Neural cell (in vitro differentiated cells): ENCODE results near the gene HEXIM2.

Experiments
- CTCF ChIP-seq: fragments of 450-650 bp; IDR thresholded peaks from 2 replicates; pipeline ENCODE4 v1.5.1; 2014; ENCODE audit warnings: antibody characterized with exemption, mild to moderate bottlenecking, moderate library complexity; ENCODE audit not compliant: poor library complexity, severe bottlenecking
- EP300 ChIP-seq: fragments of 450-650 bp; conservative IDR thresholded peaks from 2 replicates; pipeline ENCODE4 v1.6.1; 2014; ENCODE audit warnings: antibody characterized with exemption, mild to moderate bottlenecking, moderate library complexity; ENCODE audit not compliant: poor library complexity, severe bottlenecking
- EZH2 ChIP-seq: fragments of 200-600, 300-800 bp; shearing (Covaris generic), sonication (generic); IDR thresholded peaks from 2 replicates; pipeline ENCODE4 v1.6.1; 2014; ENCODE audit warnings: antibody characterized with exemption, low read length, borderline replicate concordance, mild to moderate bottlenecking; ENCODE audit not compliant: insufficient read depth, poor library complexity, severe bottlenecking
- POLR2AphosphoS5 ChIP-seq: IDR thresholded peaks from 2 replicates; pipeline ENCODE4 v1.6.1; 2012
- RAD21 ChIP-seq: fragments of 450-650 bp; conservative IDR thresholded peaks from 2 replicates; pipeline ENCODE4 v1.6.1; 2014; ENCODE audit warnings: antibody characterized with exemption, mild to moderate bottlenecking, moderate library complexity
- REST ChIP-seq: IDR thresholded peaks from 2 replicates; pipeline ENCODE4 v1.6.1; 2012; ENCODE audit warnings: borderline replicate concordance

DNA sequence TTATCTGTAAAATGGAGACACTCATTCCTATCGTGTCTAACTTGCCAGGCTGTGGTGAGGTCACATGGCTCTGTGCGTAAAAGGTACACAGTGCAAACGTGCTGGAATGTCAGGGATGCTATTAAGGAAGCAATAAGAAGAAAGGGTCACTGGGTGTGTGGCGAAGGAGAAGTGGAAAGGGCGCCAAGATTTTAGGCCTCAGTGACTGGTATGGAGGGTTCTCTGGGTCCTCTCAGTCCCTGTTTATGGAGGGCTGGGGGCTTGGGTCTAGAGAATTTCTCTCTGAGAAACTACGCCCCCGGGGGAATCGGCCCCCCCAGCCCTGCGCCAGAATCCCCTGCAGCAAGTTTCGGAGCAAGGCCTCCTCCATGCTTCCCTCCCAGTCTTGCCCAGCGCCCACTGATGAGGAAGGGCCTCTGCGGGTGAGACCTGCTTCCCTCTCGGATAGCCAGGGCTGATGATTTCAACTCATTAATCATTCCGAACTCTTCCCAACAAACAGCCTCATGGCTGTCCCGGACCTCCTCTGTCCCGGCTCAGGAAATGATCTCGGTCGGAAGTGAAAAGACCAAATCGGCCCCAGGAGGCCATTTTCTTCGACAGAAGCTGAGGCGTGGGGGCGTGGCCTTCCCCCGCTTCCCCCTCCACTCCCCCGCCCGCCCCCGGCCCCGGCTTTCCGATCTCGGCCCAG lies 14.6 kb upstream of the HEXIM2 start:
- TF ChIP-seq POLR2AphosphoS5, result no peak
- TF ChIP-seq CTCF, result no peak
- peak; percentile 49 for TF ChIP-seq REST
- TF ChIP-seq EP300, result no peak
- no peak for TF ChIP-seq EZH2
- no peak for TF ChIP-seq RAD21
